PC-3 (cell line): ENCODE data around the gene KANSL3. TPM values are rescaled to one million over a fixed set of nuclear protein-coding genes. Genes with fewer than 3 reads are reported as not detected.

Experiments used
- ATAC-seq: fragments of 200-7000 bp; cut with Tn5 transposase; 2 replicates; pipeline ENCODE4 v1.9.1; 2020; ENCODE audit warnings: mild to moderate bottlenecking, moderate library complexity
- BruUV-seq: library from RNA; stranded (reverse); fragments of 400-500 nt; replicated peaks from 2 replicates; lab custom pipeline; 2021; lab: Mats Ljungman, UMichigan
- CTCF ChIA-PET: fragments of 300-600 bp; sonication (Branson Sonifier 250); formaldehyde crosslinking; loops from one replicate; lab custom pipeline; 2022; ENCODE audit warnings: antibody characterized with exemption; lab: Charles Lee
- POLR2A ChIA-PET: fragments of 300-600 bp; sonication (Branson Sonifier 250); formaldehyde crosslinking; loops from one replicate; lab custom pipeline; 2022; ENCODE audit warnings: antibody characterized with exemption; ENCODE audit not compliant: unreplicated experiment; lab: Charles Lee
- DNase-seq: peaks from one replicate; pipeline ENCODE4 v3.0.0-alpha.2; 2015
- H2AFZ ChIP-seq: fragments of 300-600 bp; sonication (generic); 2 replicates; pipeline ENCODE4 v1.6.0; 2016; ENCODE audit warnings: antibody characterized with exemption, low read length
- H3F3A ChIP-seq: fragments of 300-600 bp; sonication (generic); one replicate; pipeline ENCODE4 v1.6.0; 2017; ENCODE audit warnings: antibody characterized with exemption, low read length, control low read depth, mild to moderate bottlenecking; ENCODE audit not compliant: unreplicated experiment
- H3K27ac ChIP-seq: fragments of 300-600 bp; sonication (generic); 2 replicates; pipeline ENCODE4 v1.5.1; 2016; ENCODE audit warnings: mild to moderate bottlenecking, low read length
- H3K27me3 ChIP-seq: fragments of 300-600 bp; sonication (generic); 2 replicates; pipeline ENCODE4 v1.6.1; 2016; ENCODE audit warnings: low read length, mixed read lengths
- H3K36me3 ChIP-seq: fragments of 300-600 bp; sonication (generic); 2 replicates; pipeline ENCODE4 v1.6.1; 2016; ENCODE audit warnings: low read depth, mixed run types, low read length, mixed read lengths
- H3K4me1 ChIP-seq: fragments of 300-600 bp; sonication (generic); 2 replicates; pipeline ENCODE4 v1.5.1; 2016; ENCODE audit warnings: low read length; ENCODE audit not compliant: insufficient read depth
- H3K4me2 ChIP-seq: fragments of 300-600 bp; sonication (generic); 2 replicates; pipeline ENCODE4 v1.6.0; 2016; ENCODE audit warnings: low read length
- H3K4me3 ChIP-seq: fragments of 300-600 bp; sonication (generic); 2 replicates; pipeline ENCODE4 v1.5.1; 2016; ENCODE audit warnings: mild to moderate bottlenecking, low read length, mixed read lengths
- H3K79me2 ChIP-seq: fragments of 300-600 bp; sonication (generic); 2 replicates; pipeline ENCODE4 v1.6.1; 2017; ENCODE audit warnings: low read length, mixed read lengths
- H3K9ac ChIP-seq: fragments of 300-600 bp; sonication (generic); 2 replicates; pipeline ENCODE4 v1.6.0; 2016; ENCODE audit warnings: mild to moderate bottlenecking, low read length
- H3K9me2 ChIP-seq: fragments of 300-600 bp; sonication (generic); replicated peaks from 2 replicates; pipeline ENCODE4 v1.6.1; 2016; ENCODE audit warnings: mixed run types, low read length, mixed read lengths
- H3K9me3 ChIP-seq: fragments of 300-600 bp; sonication (generic); 2 replicates; pipeline ENCODE4 v1.6.1; 2016; ENCODE audit warnings: low read length, mixed read lengths
- H4K20me1 ChIP-seq: fragments of 300-600 bp; sonication (generic); 2 replicates; pipeline ENCODE4 v1.6.1; 2016; ENCODE audit warnings: low read length, mixed read lengths
- EZH2 ChIP-seq: fragments of 300-600 bp; sonication (generic); IDR thresholded peaks from one replicate; pipeline ENCODE4 v1.6.1; 2017; ENCODE audit warnings: antibody characterized with exemption, mild to moderate bottlenecking, low read length; ENCODE audit not compliant: unreplicated experiment
- EZH2phosphoT487 ChIP-seq: fragments of 300-600 bp; sonication (generic); IDR thresholded peaks from 2 replicates; pipeline ENCODE4 v1.6.1; 2018; ENCODE audit warnings: mild to moderate bottlenecking, antibody characterized with exemption, low read length, borderline replicate concordance
- intact Hi-C: fragments of 100-400 bp; cut with micrococcal nuclease; formaldehyde crosslinking; loops from 2 replicates; pipeline ENCODE4 v1.9.0; 2023
- total RNA-seq: library from RNA; depleted of rRNA; stranded (reverse); fragments of >200 nt; gene quantifications from 2 replicates; pipeline ENCODE4 v1.2.3, GENCODE V29; 2014
- TF ChIP-seq, protein P1 (sequence below): fragments of 300-600 bp; sonication (generic); conservative IDR thresholded peaks from 2 replicates; pipeline ENCODE4 v1.5.1; 2017; ENCODE audit warnings: antibody characterized with exemption, low read depth, mild to moderate bottlenecking, low read length

The KANSL3 gene
- total RNA-seq, 1 experiment from 2014 or later, result 30.6 TPM

DNA sequence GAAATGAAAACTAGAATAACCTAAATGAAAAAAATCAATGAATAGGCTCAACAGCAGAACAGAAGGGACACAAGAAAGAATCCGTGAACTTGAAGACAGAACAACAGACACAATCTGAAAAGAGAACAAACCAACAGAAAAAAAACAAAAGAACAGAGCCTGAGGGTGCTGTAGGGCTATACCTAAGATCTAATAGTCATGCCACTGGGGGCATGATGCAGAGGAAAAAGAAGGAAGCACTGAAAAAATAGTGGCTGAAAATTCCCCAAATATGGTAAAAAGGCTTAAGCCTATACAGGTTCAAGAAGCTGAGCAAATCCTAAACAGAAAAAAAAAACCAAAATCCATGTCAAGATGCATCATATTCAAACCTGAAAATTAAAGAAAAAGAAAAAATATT, 50.3 kb downstream of the KANSL3 start:
- H3K27me3 ChIP-seq, result no peaks in the 10 kb centered on the region
- intact Hi-C loops, result no loop called here
- H3F3A ChIP-seq, result no peaks in the 10 kb centered on the region
- H3K79me2 ChIP-seq, result no peaks in the 10 kb centered on the region
- H3K4me3 ChIP-seq, result no peak overlapping the region
- POLR2A ChIA-PET, result no interaction called here
- no peaks in the 10 kb centered on the region for H4K20me1 ChIP-seq
- no peak for DNase-seq
- no peak overlapping the region for H2AFZ ChIP-seq
- no peak overlapping the region for H3K4me2 ChIP-seq
- peaks cover 6% of the 10 kb centered on the region; the same call in 1 of the 2 replicates for H3K4me1 ChIP-seq
- H3K27ac ChIP-seq, result no peak overlapping the region
- H3K9ac ChIP-seq, result no peak overlapping the region
- H3K36me3 ChIP-seq, result peaks cover under 1% of the 10 kb centered on the region
- TF ChIP-seq EZH2phosphoT487, result no peak
- no peak for TF ChIP-seq EZH2
- TF ChIP-seq, protein P1, sequence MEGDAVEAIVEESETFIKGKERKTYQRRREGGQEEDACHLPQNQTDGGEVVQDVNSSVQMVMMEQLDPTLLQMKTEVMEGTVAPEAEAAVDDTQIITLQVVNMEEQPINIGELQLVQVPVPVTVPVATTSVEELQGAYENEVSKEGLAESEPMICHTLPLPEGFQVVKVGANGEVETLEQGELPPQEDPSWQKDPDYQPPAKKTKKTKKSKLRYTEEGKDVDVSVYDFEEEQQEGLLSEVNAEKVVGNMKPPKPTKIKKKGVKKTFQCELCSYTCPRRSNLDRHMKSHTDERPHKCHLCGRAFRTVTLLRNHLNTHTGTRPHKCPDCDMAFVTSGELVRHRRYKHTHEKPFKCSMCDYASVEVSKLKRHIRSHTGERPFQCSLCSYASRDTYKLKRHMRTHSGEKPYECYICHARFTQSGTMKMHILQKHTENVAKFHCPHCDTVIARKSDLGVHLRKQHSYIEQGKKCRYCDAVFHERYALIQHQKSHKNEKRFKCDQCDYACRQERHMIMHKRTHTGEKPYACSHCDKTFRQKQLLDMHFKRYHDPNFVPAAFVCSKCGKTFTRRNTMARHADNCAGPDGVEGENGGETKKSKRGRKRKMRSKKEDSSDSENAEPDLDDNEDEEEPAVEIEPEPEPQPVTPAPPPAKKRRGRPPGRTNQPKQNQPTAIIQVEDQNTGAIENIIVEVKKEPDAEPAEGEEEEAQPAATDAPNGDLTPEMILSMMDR, result no peak
- ATAC-seq, result no peak
- BruUV-seq, result no TSS peak
- H3K9me2 ChIP-seq, result no peaks in the 10 kb centered on the region
- no peaks in the 10 kb centered on the region for H3K9me3 ChIP-seq
- CTCF ChIA-PET, result no interaction called here

DNA sequence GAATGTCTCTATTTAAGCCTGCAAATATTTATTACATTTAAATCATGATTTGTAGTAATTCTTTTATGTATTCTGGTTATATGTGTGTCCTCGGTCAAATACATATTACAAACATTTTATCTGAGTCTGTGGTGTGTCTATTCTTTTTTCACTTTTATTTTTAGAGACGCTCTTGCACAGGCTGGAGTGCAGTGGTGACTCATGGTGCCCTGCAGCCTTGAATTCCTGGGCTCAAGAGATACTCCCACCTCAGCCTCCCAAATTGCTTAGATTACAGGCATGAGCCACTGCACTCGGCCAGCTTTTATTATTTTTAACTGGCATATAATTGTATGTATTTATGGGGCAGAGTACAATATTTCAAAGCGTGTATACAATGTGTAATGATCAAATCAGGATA, 54.1 kb downstream of the KANSL3 start:
- ATAC-seq (peak; percentile 37; the same call in 1 of the 2 replicates), DNase-seq (peak; percentile 44)
- Histone ChIP-seq H4K20me1 (no peaks in the 10 kb centered on the region), H3K27me3 (no peaks in the 10 kb centered on the region), H3K9me2 (no peaks in the 10 kb centered on the region), H3K36me3 (no peaks in the 10 kb centered on the region), H3K79me2 (no peaks in the 10 kb centered on the region), H3K9me3 (no peaks in the 10 kb centered on the region), H3K4me2 (no peak overlapping the region), H3K27ac (no peak overlapping the region), H2AFZ (no peak overlapping the region), H3K4me3 (no peak overlapping the region), H3K4me1 (peaks cover 6% of the 10 kb centered on the region; the same call in 1 of the 2 replicates), H3F3A (no peaks in the 10 kb centered on the region), H3K9ac (no peak overlapping the region)
- BruUV-seq, result no TSS peak
- TF ChIP-seq EZH2phosphoT487, result no peak
- TF ChIP-seq, protein P1, result no peak
- TF ChIP-seq EZH2, result no peak
- CTCF ChIA-PET, result no interaction called here
- intact Hi-C loops, result no loop called here
- POLR2A ChIA-PET, result no interaction called here

DNA sequence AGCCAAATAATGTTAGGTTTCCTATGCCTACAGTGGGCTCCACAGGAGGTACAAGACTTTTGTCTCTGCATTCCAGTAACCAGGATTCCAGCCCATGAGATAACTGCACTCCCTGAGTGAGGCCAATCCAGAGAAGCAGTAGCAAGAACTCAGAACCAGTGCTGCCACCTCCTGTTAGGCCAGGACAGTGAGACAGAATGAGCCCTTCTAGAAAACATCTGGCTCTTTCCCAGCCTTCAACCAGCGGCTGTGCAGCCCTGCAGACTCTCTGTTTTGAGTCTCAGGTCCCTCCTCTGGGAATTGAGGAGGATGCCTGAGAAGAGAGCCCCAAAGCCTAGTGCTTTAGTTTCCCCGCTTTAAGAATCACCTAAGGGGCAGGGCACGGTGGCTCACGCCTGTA, 57.3 kb downstream of the KANSL3 start:
- peaks cover 6% of the 10 kb centered on the region; the same call in 1 of the 2 replicates for H3K4me1 ChIP-seq
- no peaks in the 10 kb centered on the region for H4K20me1 ChIP-seq
- H3K27ac ChIP-seq, result no peak overlapping the region
- H2AFZ ChIP-seq, result no peak overlapping the region
- H3K9ac ChIP-seq, result no peak overlapping the region
- no peaks in the 10 kb centered on the region for H3K36me3 ChIP-seq
- peak; percentile 70 for ATAC-seq
- H3K4me3 ChIP-seq, result no peak overlapping the region
- intact Hi-C loops, result loop anchor here (1.0 kb wide), 1 partner anchor 30 kb away; no protein-coding TSS in a partner anchor
- no peaks in the 10 kb centered on the region for H3K9me2 ChIP-seq
- TF ChIP-seq EZH2phosphoT487 (no peak), EZH2 (no peak)
- TF ChIP-seq, protein P1, result peak; percentile 48
- peak; percentile 44 for DNase-seq
- no TSS peak for BruUV-seq
- H3K79me2 ChIP-seq, result no peaks in the 10 kb centered on the region
- no peaks in the 10 kb centered on the region for H3F3A ChIP-seq
- ChIA-PET POLR2A (no interaction called here), CTCF (no interaction called here)
- no peak overlapping the region for H3K4me2 ChIP-seq
- no peaks in the 10 kb centered on the region for H3K27me3 ChIP-seq
- H3K9me3 ChIP-seq, result no peaks in the 10 kb centered on the region
